Measurements from ENCODE around the gene WIZ. TPM values are rescaled to one million over a fixed set of nuclear protein-coding genes. Genes with fewer than 3 reads are reported as not detected.

WIZ gene
- total RNA-seq, 1 experiment from 2014 or later = 4.2 TPM

DNA sequence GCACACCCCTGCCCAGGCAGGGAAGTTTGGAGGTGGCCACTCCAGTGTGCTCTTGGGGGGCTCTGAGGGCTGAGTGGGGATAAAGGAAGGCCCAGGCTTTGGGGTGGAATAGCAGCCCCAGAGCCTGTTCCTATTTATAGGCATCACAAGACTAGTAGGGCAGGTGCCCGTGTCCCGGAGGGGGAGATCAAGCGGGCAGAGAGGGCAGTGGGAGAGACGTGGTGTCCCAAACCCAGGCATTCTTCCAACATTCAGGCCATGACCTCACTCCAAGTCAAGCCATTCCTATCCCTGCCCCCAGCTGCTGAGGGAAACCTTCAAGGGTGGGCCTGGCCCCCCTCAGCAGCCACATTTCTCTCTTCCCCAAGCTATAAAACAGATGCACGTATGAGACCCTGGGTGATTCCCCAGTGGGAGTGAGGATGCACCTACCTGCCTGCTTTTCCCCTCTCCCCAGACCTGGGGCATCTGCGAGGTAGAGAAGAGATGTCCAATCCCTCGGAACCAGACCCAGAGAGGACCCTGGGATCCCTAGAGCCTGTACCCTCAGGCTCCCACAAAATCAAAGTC lies 3.9 kb downstream of the WIZ start:
- no peak for DNase-seq (ENCODE audit: low read depth)

DNA sequence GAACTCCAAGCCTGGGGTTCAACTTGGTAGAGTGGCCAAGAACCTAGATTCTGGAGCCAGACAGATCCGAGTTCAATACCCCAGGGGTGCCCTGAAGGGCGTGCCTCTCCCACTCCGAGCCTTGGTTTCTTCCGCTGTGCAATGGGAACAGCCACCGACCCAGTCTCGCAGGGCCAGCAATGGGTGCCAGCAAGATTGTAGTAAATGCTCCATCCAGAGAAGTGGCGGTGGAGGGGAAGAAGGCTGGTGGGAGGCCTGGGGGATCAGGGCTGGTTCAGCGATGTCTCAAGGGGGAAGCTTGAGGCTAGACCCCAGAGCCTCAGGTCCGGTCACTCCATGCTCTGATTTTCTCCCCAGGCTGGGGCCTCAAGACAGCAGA lies 4.5 kb downstream of the WIZ start:
- DNase-seq (ENCODE audit: low read depth) = no peak

DNA sequence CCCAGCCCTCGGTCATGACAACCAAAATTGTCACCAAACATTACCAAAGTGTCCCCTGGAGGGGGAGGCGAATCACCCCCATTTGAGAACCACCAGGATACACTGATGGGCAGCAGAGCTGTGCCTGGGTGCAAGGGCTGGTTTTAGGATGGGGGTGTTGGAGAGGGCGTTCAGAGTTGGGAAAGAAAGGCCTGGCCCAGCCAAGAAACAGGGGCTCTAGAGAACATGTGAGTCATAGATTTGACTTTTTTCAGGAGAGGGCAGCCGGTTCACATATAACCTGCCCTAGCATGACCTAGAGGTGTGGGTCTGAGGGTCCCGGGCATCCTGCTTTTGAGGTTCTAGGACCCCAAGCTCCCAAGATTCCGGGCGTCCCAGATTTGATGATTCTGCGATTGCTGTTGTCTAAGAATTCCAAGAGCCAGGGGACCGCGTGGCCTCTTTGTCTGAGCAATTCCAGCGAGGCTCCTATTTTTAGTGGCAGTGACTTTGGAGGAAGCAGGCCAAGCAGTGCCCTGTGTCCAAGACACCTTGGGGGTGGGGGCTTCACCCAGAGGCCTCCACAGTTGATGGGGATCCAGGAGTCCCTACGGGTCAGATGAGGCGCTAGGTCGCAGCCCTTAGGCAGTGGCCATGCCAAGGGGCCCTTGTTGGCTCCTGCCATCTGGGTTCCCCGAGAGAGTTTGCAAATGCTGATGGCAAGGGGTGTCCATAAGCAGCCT lies 5.1 kb downstream of the WIZ start:
- DNase-seq (ENCODE audit: low read depth) = no peak

DNA sequence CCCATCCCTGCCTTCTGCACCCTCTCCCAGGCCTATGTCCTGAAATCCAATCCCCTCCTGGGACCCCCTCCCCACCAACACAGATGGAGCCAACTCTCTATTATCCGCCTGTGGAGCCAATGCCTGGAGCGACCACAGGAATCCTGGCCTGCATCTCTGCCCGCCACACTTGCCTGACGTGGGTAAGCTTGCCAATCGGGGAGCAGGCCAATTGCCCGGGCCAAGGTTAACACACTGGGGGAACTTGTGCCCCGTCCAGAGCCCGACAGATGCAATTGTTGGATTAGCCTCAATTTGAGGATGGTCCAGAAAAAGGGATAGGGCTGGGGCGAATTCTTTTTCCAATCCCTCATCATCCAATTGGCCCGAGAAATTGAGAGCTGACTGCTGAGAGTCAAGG lies 5.9 kb downstream of the WIZ start:
- no peak for DNase-seq (ENCODE audit: low read depth)

DNA sequence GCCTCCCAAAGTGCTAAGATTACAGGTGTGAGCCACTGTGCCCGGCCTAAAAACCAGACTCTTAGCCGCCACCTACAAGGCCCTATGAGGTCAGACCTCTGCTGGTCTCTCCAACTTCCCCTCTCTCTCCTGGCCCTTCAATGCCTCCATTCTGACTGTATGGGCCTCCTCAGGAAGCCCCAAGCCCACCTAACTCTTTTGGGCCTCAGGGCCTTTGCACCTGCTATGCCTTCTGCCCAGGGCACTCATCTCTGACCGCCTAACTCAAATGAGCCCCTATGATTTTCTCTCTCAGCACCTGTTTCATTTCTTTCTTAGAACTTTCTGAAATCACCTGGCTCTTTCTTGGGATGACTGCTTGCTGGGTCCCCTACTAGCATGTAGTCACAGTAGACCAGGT lies 6.4 kb downstream of the WIZ start:
- no peak for DNase-seq (ENCODE audit: low read depth)

DNA sequence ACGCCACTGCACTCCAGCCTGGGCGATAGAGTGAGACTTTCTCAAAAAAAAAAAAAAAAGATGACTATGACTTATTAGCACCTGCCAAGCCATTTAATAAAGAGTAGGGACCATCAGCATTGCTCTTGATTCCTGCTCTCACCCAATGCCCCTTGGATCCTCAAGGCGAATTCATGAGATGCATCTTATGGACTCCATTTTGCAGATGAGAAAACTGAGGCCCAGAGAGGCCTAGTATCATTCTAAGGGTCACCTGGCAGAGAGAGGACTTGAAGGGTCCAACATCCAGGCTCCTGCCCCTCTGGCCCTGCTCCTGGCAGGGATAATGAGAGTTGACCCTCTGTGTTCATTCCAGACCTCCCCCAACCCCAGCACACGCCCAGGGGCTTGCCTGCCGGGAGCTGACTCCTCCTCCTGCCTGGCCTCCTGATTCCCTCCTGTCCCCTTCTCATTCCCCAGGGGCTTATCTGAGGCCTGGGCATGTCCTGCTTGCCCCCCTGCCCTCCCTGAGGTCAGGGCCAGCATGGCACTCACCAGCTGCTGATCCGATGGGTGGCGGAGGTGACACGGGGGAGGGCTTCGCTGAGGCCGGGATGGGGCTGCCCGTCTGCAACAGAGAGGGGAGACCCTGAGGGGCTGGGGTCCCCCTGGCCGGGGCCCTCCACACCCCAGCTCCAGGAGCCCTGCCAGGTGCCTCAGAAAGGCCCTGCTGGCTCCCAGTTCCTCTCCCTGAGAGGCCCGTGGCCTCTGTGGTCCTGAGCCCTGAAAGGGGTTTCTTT lies 7.4 kb downstream of the WIZ start:
- DNase-seq (ENCODE audit: low read depth) = no peak

DNA sequence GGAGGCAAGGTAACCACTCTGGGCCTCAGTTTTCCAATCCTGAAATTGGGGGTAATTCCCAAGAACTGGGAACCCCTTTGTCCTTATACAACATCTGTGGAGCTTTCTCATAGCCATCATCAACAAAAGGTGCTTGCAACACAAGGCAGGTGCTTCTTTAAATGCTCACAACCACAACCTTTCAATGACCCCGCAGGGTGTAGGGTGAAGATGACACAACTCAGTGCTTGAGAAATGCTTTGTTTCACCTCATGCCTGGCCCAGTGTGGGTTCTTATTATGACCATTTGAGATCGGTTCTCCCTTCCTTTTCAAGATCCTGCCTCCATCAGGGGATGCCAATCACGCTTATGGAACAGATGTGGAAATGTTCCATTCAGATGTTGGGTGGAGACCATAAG lies 8.4 kb downstream of the WIZ start:
- no peak for DNase-seq (ENCODE audit: low read depth)

DNA sequence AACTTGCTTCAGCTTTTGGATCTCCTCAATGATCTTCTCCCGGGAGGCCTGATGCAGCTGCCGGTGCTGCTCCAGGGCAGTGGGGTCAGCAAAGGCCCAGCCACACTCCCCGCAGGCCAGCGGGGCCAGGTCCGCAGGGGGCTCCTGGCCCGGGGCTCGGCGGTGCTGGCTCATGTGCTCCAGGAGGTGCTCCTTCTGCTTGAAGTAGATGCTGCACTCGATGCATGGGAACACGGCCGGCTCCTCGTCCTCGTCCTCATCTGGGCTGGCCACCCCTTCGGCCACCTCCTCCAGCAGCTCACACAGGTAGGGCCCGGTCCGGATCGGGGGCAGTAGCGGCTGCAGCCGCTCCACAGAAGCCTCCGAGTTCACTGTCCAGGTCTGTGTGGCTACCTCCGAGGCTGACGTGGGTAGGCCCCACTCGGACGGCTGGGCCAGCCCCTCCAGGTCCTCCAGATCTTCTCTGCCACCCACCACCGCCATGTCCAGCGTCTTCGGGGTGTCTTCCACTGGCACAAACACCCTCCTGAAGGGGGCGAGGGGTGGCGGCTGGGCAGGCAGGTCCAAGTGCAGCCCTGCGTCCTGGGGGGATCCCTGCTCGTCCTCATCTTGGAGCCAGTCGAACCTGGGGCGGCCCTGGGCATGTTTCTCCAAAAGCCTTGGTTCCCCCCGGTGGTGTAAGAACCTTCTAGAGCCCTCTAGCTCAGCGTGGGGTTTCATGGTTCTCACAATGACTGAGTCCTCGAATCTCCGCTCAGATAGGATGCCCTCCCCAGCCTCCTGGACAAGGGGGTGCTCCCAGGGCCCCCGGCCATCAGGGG lies 9.7 kb downstream of the WIZ start:
- DNase-seq (ENCODE audit: low read depth) = no peak

DNA sequence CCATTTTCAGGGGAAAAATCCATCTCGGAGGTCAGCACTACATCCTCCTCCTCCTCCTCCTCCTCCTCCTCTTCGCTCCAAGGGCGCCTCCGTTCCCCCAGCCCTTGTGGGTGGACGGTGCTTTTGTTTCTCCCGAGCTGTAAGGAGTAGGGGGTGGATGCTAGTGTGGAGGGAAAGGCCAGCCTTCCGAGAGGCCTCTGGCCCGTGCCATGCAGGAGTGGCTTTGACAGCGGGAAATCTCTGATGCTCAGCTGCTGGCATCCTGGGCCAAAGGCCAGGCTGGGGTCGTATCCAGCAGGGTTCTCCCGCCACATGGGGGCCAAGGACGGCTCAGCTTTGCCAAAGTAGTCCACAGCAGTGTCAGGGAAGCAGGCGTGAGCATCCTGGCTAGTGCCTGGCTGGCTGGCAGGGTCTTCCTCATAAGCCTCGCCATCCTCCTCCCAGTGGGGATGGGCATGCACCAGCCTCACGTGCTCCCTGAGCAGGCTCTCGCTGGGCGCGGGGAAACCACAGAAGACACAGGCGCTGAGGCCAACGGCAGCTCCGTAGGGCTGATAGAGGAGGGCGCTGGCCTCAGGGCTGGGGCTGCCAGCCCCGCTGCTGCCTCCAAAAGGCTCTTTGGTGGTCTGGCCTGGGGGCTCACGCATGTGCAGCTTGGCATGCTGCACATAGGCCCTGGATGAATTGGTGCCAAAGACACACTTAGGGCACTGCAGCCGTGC lies 10.5 kb downstream of the WIZ start:
- DNase-seq (ENCODE audit: low read depth) = no peak

DNA sequence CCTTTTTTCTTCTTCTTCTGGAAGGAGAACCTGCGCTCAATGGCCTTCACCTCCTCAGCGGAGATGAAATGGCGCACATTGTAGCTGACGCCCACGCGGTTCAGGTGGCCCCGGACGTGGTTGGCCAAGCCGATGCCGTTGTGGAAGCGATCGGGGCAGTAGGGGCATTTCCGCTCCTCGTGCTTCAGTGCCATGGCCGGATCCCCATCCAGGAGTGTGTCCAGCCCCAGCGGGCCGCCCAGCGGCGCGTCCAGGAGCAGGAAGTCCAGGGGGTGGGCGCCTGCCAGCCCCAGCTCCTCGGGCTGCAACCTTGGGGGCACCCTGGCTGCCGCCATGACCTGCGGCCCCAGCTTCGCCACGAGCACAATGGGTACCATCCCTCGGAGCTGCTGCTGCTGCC lies 11.2 kb downstream of the WIZ start:
- no peak for DNase-seq (ENCODE audit: low read depth)

DNA sequence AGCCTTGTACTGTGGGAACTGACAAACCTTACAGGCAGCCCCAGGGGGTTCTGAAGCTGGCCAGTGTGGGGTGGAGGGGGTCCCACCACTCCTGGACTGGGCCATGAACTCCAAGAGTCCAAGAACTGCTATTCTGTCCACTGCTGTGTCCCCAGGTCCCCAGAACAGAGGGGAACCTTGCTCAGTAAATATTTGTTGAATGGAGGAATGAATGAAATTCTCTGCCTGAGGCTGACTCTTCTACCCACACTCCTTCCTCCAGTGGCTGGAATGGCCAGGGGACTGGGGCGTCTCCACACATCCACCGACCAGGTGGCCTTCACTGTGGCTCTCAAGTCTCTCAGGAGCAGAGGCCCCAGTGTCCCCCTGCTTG lies 11.6 kb downstream of the WIZ start:
- no peak for DNase-seq (ENCODE audit: low read depth)

DNA sequence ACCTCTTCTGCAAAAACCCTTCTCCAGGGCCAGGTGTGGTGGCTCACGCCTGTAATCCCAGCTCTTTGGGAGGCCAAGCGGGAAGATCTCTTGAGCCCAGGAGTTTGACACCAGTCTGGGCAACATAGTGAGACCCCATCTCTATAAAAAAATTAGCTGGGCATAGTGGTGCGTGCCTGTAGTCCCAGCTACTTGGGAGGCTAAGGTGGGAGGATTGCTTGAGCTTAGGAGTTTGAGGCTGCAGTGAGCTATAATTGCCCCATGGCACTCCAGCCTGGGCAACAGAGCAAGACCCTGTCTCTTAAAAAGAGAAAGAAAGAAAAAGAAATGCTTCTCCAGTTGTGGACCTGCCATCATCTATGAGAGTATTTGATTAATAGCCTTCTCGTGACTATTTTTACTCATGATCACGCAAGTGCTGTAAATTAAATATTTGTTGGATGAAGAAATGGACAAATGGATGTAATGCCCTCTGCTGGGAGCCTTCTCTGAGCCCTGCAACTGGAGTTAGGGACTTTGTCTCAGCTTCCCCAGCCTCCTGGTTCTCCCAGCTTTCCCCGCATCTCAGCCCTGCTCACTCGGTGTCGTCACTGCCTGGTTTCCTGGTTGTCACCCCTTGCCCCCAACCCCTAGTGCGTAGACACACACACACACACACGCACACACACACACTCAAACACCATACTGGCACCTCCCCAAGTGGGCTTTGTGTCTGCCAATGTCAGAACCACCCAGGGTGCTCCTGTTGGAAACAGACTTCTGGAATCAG lies 12.2 kb downstream of the WIZ start:
- no peak for DNase-seq (ENCODE audit: low read depth)

DNA sequence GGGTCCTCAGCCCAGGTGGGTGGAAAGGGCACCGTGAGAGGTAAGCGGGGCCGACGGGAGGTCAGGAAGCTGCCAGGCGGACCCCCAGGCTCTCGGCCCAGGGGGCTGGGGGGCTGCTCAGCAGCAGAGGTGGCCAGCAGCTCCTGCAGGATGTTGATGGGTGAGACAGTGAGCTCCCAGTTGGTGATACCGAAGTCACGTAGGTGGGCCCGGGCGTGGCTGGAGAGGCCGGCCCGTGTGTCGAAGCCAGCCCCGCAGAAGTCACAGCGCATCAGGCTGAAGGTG lies 13.0 kb downstream of the WIZ start:
- no peak for DNase-seq (ENCODE audit: low read depth)

DNA sequence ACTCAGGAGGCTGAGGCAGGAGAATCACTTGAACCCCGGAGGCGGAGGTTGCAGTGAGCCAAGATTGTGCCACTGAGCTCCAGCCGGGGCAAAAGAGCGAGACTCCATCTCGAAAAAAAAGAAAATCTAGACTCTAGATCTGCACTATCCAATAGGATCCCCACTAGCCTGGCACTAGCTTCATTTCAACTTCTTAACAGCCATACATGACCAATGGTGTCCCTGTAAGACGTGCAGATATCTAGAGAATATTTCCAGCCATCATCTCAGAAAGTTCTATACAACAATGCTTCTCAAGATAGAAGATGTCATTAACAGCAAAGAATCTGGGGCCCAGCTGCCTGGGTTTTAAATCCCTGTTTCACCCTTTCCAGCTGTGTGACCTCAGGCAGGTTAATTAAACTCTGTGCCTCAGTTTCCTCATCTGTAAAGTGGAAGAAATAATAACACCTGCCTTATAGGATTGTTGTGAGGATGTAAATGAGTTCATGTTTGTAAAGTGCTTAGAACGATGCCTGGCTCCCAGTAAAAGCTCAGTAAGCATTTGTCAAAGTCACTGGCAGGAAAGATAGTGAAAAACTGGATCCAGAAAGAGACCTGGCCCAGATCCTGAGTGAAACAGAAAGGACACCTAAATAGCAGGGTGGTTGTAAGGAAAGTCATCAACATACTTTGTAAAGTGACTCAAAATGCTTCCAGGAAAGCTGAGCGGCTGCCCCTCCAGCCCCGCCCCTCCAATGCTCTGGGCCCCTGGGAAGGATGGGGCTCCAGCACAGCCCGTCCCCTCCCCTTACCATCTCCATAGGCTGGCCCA lies 13.5 kb downstream of the WIZ start:
- no peak for DNase-seq (ENCODE audit: low read depth)

DNA sequence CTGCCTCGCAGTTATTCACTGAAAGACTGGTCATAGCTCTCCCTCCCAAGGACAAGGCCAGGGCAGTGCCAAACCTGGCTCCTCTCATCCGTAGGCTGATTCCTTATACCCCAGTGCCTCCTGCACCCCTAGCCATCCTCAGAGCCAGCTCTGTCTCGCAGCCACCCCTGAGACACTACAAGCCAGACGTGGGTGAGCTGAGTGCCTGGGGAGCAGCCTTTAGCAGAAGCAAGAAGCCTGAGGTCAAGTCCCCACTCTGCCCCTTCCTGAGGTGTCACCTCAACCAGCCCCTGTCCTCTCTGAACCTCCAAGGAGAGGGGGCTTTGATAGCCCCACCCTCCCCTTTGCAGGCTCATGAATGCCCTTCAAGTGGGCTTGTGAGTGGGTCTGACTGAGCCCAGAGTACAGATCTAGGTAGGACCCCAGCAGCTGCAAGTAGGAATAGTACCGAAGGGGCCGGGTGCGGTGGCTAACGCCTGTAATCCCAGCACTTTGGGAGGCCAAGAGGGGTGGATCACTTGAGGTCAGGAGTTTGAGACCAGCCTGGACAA lies 16.2 kb downstream of the WIZ start:
- no peak for DNase-seq (ENCODE audit: low read depth)

DNA sequence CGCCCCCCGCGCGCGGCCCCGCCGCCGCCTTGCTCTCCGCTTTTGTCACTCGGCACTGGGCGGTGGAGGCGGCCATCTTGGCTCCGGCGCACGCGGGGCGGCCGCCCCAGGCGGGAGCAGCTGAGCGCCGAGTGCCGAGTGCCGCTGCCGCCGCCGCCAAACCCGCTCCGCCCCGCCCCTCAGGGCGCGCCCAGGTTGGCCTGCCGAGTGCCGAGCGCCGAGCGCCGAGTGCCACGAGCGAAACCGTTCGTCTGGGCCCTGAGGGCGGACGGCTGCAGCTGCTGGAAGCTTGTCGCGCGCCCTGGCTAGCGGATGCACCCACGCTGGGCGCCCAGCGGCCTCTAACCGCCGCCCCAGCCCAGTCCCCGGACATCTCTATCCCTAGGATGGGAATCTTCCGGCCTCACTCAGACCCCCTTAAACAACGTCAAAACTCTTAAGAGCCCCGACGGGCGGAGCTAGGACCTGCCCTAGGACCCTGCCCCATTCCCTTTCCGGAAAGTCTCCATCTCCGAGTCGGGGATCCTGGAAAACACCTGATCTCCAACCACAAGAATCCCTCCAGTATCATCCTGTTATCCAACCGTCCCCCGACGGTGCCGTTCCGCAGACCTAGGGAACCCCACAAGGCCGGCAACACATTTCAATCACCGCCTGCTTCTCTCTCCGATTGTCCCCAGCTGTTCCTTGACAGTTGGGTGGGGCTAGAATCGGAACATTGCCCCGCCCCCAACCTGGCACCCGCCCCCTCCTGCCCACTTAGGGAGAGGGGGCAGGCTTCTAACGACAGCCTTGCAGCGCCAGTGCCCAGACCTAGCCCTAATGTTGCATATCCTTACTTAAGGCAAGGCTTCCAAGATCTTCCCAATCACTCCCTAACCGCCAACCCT lies 16.9 kb downstream of the WIZ start:
- DNase-seq (ENCODE audit: low read depth) = peak; percentile 89

DNA sequence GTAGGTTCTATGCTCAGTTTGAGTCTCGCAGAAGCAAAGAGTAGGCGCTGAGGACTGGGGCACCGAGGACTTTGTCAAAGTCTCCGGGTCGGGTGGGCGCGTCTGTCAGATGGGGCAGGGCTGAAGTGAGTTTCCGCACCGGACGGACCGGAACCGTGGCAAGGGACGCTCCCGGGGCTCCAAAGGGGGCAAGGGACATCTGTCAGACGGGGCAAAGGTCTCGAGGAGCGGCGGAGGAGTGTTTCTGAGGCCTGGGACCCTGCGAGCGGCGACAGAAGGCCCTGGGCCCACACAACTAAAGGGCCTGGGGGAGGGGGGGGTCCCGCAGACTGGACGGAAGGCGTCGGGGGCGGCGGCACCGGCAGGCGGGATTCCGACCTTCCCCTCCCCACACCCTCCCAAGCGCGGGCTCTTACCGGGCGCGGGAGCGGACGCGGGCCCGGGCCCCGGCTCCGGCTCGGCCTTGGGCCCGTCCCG lies 17.7 kb downstream of the WIZ start:
- DNase-seq (ENCODE audit: low read depth) = no peak

DNA sequence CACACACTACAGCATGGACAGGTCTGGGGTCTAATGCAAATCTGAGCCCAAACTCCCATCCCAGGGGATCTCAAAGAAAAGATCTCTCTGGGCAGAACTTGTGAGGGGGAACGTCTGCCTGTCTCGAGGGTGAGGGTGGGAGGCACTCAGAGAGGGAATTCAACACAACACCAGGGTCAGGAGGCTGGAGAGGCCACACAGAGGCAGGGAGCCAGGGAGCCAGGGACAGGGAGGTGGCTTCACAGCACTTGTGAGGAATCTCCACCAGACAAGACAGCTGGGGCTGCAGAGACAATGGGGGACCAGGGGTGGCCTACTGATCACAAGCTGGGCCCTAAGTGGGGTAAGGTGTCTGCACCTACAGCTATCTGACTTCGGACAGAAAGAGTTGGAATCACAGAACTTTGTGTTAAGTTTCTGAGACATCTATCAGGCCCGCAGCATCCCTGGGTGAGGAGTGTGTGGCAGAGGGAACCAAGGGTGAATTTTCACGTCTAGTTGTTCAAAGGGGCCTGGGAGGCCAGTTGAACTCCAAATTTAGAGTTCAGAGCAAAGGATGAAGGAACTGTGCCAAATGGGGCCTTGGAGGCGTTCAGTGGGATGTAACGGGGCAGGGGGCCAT lies 18.2 kb downstream of the WIZ start:
- no peak for DNase-seq (ENCODE audit: low read depth)
